Mucosa of stomach (tissue), 1 donor: ENCODE results near the gene SYNE1.
A peak's percentile ranks its signal among the peaks of the same experiment; 100 is the strongest.

Experiments used
- H3K27me3 ChIP-seq: one replicate; pipeline ENCODE4 v1.7.0; 2013; ENCODE audit warnings: mild to moderate bottlenecking, low read length; ENCODE audit not compliant: control insufficient read depth, insufficient read depth
- H3K36me3 ChIP-seq: one replicate; pipeline ENCODE4 v1.7.0; 2013; ENCODE audit warnings: low read length; ENCODE audit not compliant: control insufficient read depth, insufficient read depth
- H3K4me1 ChIP-seq: one replicate; pipeline ENCODE4 v1.7.0; 2013; ENCODE audit warnings: mild to moderate bottlenecking, low read length; ENCODE audit not compliant: control insufficient read depth, insufficient read depth
- H3K4me3 ChIP-seq: one replicate; pipeline ENCODE4 v1.7.0; 2013; ENCODE audit warnings: low read length
- H3K9ac ChIP-seq: one replicate; pipeline ENCODE4 v1.7.0; 2013; ENCODE audit warnings: mild to moderate bottlenecking, low read length, moderate library complexity
- H3K9me3 ChIP-seq: one replicate; pipeline ENCODE4 v1.7.0; 2013; ENCODE audit warnings: mild to moderate bottlenecking, low read length, moderate library complexity; ENCODE audit not compliant: control insufficient read depth
- donor health status: Pancreatic carcinoma.

SYNE1 gene

GRCh38 chr6:152310371-152310954 lies 326.7 kb downstream of the SYNE1 start:
- Histone ChIP-seq H3K36me3 (no peaks in the 10 kb centered on the region), H3K4me3 (no peak overlapping the region), H3K4me1 (no peaks in the 10 kb centered on the region), H3K27me3 (no peaks in the 10 kb centered on the region), H3K9me3 (no peaks in the 10 kb centered on the region), H3K9ac (no peak overlapping the region)

GRCh38 chr6:152309648-152310047 lies 327.5 kb downstream of the SYNE1 start:
- Histone ChIP-seq H3K27me3 (no peaks in the 10 kb centered on the region), H3K9ac (no peak overlapping the region), H3K4me1 (no peaks in the 10 kb centered on the region), H3K36me3 (no peaks in the 10 kb centered on the region), H3K9me3 (no peaks in the 10 kb centered on the region), H3K4me3 (no peak overlapping the region)

- Histone ChIP-seq H3K4me3 (no peak overlapping the region), H3K36me3 (no peaks in the 10 kb centered on the region), H3K9me3 (no peaks in the 10 kb centered on the region), H3K9ac (no peak overlapping the region), H3K27me3 (no peaks in the 10 kb centered on the region), H3K4me1 (no peaks in the 10 kb centered on the region)
Measured at GRCh38 chr6:152309006-152309405, 328.2 kb downstream of the SYNE1 start.

- Histone ChIP-seq H3K9ac (no peak overlapping the region), H3K4me3 (no peak overlapping the region), H3K4me1 (no peaks in the 10 kb centered on the region), H3K9me3 (no peaks in the 10 kb centered on the region), H3K27me3 (no peaks in the 10 kb centered on the region), H3K36me3 (no peaks in the 10 kb centered on the region)
Measured at GRCh38 chr6:152308306-152308705, 328.9 kb downstream of the SYNE1 start.

- Histone ChIP-seq H3K4me3 (no peak overlapping the region), H3K9ac (no peak overlapping the region), H3K9me3 (no peaks in the 10 kb centered on the region), H3K36me3 (no peaks in the 10 kb centered on the region), H3K27me3 (no peaks in the 10 kb centered on the region), H3K4me1 (no peaks in the 10 kb centered on the region)
Measured at GRCh38 chr6:152305672-152306071, 331.5 kb downstream of the SYNE1 start.

- Histone ChIP-seq H3K4me3 (peak overlapping the region; percentile 56), H3K9me3 (no peaks in the 10 kb centered on the region), H3K27me3 (no peaks in the 10 kb centered on the region), H3K36me3 (no peaks in the 10 kb centered on the region), H3K9ac (peak overlapping the region; percentile 65), H3K4me1 (no peaks in the 10 kb centered on the region)
Measured at GRCh38 chr6:152301765-152302568, 335.2 kb downstream of the SYNE1 start.

- peak overlapping the region; percentile 65 for H3K9ac ChIP-seq
- H3K4me1 ChIP-seq = no peaks in the 10 kb centered on the region
- H3K36me3 ChIP-seq = no peaks in the 10 kb centered on the region
- H3K27me3 ChIP-seq = no peaks in the 10 kb centered on the region
- peak overlapping the region; percentile 56 for H3K4me3 ChIP-seq
- H3K9me3 ChIP-seq = no peaks in the 10 kb centered on the region
Measured at GRCh38 chr6:152301021-152301764, 336.0 kb downstream of the SYNE1 start.

GRCh38 chr6:152300517-152300916 lies 336.6 kb downstream of the SYNE1 start:
- Histone ChIP-seq H3K27me3 (no peaks in the 10 kb centered on the region), H3K36me3 (no peaks in the 10 kb centered on the region), H3K4me3 (no peak overlapping the region), H3K4me1 (no peaks in the 10 kb centered on the region), H3K9me3 (no peaks in the 10 kb centered on the region), H3K9ac (no peak overlapping the region)

- Histone ChIP-seq H3K9me3 (no peaks in the 10 kb centered on the region), H3K9ac (no peak overlapping the region), H3K4me1 (no peaks in the 10 kb centered on the region), H3K36me3 (no peaks in the 10 kb centered on the region), H3K27me3 (no peaks in the 10 kb centered on the region), H3K4me3 (no peak overlapping the region)
Measured at GRCh38 chr6:152298848-152299735, 338.1 kb downstream of the SYNE1 start.

- Histone ChIP-seq H3K9ac (no peak overlapping the region), H3K27me3 (no peaks in the 10 kb centered on the region), H3K4me3 (no peak overlapping the region), H3K4me1 (no peaks in the 10 kb centered on the region), H3K9me3 (no peaks in the 10 kb centered on the region), H3K36me3 (no peaks in the 10 kb centered on the region)
Measured at GRCh38 chr6:152298055-152298647, 339.0 kb downstream of the SYNE1 start.

GRCh38 chr6:152296648-152297376 lies 340.4 kb downstream of the SYNE1 start:
- H3K4me3 ChIP-seq = no peak overlapping the region
- H3K4me1 ChIP-seq = no peaks in the 10 kb centered on the region
- H3K27me3 ChIP-seq = no peaks in the 10 kb centered on the region
- no peak overlapping the region for H3K9ac ChIP-seq
- no peaks in the 10 kb centered on the region for H3K9me3 ChIP-seq
- H3K36me3 ChIP-seq = no peaks in the 10 kb centered on the region
